Neural cell (in vitro differentiated cells): ENCODE measurements around the gene DIRAS1.

Experiments used
- CTCF ChIP-seq: fragments of 450-650 bp; IDR thresholded peaks from 2 replicates; pipeline ENCODE4 v1.5.1; 2014; ENCODE audit warnings: antibody characterized with exemption, mild to moderate bottlenecking, moderate library complexity; ENCODE audit not compliant: poor library complexity, severe bottlenecking
- EP300 ChIP-seq: fragments of 450-650 bp; conservative IDR thresholded peaks from 2 replicates; pipeline ENCODE4 v1.6.1; 2014; ENCODE audit warnings: antibody characterized with exemption, mild to moderate bottlenecking, moderate library complexity; ENCODE audit not compliant: poor library complexity, severe bottlenecking
- EZH2 ChIP-seq: fragments of 200-600, 300-800 bp; shearing (Covaris generic), sonication (generic); IDR thresholded peaks from 2 replicates; pipeline ENCODE4 v1.6.1; 2014; ENCODE audit warnings: antibody characterized with exemption, low read length, borderline replicate concordance, mild to moderate bottlenecking; ENCODE audit not compliant: insufficient read depth, poor library complexity, severe bottlenecking
- MXI1 ChIP-seq: fragments of 450-650 bp; conservative IDR thresholded peaks from 2 replicates; pipeline ENCODE4 v1.6.1; 2014; ENCODE audit warnings: antibody characterized with exemption, mild to moderate bottlenecking; ENCODE audit not compliant: poor library complexity, severe bottlenecking
- POLR2AphosphoS5 ChIP-seq: IDR thresholded peaks from 2 replicates; pipeline ENCODE4 v1.6.1; 2012
- REST ChIP-seq: IDR thresholded peaks from 2 replicates; pipeline ENCODE4 v1.6.1; 2012; ENCODE audit warnings: borderline replicate concordance
- TAF1 ChIP-seq: IDR thresholded peaks from 2 replicates; pipeline ENCODE4 v1.6.1; 2012; ENCODE audit warnings: low read depth

GRCh38 chr19:2732883-2733282 lies 11.7 kb upstream of the DIRAS1 start:
- TF ChIP-seq CTCF (no peak), POLR2AphosphoS5 (no peak), MXI1 (no peak), EZH2 (no peak), TAF1 (no peak), REST (no peak), EP300 (no peak)
